Kidney glomerular epithelial cell (primary cell): ENCODE measurements around the gene PDE6G.
"Not testable (repeated sequence)": the region's sequence is repeated elsewhere in the genome, so short reads cannot be mapped to it uniquely, and the experiment has no call there.

ENCODE experiments used
- DNase-seq: peaks from one replicate; lab custom pipeline; 2025; lab: John Stamatoyannopoulos, UW

The PDE6G gene

DNA sequence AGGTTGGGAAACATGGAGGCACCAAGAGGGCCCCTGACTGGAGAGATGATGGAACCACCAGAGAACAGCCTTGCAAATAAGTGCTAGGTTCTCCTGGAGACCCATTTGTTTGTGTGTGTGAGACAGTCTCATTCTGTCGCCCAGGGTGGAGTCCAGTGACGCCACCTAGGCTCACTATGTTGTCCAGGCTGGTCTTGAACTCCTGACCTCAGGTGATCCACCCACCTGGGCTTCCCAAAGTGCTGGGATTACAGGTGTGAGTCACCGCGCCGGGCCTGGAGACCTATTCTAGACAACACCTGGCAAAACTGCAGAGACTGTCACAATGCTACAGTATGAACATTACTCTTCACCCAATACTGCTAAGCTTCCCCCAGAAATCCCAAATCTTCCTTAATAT lies 20.9 kb downstream of the PDE6G start:
- DNase-seq: no peak

DNA sequence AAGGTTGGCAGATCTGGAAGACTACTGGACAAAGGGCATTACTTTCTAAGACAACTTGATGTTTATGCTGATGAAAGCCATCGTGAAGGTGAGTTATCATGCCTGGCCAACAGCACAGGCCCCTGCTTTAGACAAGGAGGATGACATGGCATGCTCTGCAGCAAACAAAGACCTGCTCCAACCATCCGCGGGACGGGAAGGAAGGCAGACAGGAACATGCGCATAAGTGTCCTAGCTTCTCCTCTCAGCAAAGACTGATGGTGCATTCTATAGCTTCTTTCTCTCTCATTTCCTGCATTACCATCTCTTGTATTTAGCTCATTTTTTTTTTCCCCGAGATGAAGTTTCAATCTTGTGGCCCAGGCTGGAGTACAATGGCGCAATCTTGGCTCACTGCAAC lies 24.9 kb downstream of the PDE6G start:
- no peak for DNase-seq

DNA sequence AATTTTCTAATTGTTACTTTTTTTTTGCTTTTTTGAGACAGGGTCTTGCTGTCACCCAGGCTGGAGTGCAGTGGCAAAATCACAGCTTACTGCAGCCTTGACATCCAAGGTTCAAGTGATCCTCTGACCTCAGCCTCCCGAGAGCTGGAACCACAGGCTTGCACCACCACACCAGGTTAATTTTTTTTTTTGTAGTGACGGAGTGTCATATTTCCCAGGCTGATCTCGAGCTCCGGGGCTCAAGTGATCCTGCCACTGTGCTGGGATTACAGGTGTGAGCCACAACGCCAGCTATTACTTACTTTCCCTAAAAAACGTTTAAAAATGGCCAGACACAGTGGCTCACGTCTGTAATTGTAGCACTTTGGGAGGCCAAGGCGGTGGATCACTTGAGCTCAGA lies 26.1 kb downstream of the PDE6G start:
- no peak for DNase-seq

DNA sequence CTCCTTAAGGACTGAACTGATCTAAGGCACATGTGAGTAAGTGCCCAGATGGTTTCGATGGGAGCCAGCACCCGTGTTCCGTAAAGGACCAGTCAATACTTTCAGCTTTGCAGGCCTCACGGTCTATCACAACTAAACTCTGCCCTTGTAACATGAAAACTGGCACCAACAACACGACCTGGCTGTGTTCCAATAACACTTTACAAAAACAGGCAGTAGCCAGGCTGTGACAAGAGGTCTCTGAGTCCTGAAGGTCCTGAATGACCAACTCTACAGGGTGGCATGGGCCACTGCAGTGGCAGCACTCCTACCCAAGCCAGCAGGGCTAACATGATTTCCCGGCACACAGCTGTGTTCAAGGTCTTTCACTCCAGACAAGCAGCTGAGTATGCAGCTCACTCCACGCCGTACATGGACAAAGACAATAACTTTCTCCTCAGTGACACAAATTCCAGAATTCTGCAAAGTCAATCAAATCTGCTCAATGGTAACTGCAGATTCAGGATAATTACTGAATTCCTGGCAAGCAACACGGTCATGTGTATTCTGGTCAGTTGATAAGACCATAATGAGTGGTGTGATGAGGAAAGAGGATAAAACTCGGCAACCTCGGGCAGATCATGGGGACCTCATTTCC lies 34.7 kb downstream of the PDE6G start:
- no peak for DNase-seq

DNA sequence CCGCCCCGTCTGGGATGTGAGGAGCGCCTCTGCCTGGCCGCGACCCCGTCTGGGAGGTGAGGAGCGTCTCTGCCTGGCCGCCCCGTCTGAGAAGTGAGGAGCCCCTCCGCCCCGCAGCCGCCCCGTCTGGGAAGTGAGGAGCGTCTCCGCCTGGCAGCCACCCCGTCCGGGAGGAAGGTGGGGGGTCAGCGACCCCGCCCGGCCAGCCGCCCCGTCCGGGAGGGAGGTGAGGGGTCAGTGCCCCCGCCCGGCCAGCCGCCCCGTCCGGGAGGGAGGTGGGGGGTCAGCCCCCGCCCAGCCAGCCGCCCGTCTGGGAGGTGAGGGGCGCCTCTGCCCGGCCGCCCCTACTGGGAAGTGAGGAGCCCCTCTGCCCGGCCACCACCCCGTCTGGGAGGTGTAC lies 38.0 kb downstream of the PDE6G start:
- not testable (repeated sequence) for DNase-seq

DNA sequence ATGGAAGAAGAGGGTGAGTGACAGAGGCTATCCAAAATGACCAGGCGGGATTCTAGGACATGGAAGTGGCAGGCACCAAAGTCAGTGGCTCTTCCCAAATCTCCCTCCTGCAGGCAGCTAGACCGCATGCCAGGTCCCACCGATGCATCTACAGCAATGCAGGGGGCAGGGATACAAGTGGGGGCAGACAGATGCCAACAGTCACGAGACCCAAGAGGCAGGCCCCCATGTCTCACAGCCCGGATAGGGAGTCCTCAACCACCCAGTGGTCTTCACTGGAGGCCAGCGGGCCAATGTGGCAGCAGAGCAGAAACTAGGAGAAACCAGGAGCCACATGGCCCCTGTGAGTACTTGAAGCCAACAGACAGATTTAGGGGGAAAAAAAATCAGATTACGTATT lies 39.5 kb downstream of the PDE6G start:
- DNase-seq: no peak

DNA sequence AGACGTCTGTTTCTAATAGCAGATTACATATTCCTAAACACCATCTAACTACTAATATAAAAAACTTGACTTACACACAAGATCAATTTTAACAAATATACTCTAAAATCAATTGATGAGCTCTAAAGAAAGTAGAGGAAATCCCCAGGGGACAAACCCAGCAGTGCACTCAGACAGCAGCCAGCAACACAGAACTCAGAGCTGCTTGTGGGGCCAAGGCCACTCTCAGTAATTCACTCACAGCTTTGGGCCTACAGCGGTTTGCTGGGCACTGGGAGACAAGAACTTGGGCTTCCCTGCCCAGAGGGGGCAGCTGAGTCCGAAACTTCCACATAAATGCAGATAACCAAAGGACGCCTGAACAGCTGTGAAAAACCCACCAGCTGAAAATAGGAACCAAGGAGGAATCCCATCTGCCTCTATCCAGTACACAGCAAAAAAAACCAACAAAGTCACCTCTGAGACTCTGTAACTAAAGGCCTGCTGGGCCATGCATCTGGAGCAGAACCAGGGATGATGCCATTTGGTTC lies 40.9 kb downstream of the PDE6G start:
- no peak for DNase-seq

DNA sequence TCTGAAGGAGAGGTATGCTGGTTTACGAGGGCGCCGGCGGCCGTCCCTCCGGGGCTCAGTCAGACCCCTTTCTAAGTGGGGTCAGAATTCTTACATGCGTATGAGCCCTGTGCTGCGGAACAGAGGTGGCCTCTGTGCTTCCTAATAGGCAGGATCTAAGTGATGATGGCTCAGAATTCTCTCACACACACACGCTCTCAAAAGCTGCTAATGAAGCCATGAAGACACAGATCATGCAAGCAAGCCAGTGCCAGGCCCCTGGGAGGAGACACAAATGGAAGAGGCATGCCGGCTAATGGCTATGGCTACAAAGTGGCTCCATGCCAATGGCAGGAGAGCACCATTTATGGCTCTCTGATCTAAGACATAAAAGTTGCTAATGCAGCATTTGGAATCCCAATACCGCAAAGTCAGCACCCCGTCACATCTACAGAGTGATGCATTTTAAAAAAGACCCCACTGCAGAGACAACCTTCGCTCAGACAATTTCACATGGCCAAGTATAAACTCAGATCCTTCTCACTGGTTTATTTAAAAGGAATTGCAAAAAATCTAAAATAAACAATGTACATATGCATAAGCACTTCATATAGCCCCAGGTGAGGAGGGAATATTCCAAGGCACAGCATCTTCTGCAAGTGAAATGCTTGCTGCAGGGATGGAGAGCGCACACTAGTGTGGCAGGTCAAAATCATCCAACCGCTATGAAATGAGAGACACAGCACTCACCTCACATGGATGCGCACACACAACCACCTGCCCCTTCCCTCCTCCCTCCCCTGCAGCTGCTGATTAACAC lies 44.0 kb downstream of the PDE6G start:
- DNase-seq: no peak

DNA sequence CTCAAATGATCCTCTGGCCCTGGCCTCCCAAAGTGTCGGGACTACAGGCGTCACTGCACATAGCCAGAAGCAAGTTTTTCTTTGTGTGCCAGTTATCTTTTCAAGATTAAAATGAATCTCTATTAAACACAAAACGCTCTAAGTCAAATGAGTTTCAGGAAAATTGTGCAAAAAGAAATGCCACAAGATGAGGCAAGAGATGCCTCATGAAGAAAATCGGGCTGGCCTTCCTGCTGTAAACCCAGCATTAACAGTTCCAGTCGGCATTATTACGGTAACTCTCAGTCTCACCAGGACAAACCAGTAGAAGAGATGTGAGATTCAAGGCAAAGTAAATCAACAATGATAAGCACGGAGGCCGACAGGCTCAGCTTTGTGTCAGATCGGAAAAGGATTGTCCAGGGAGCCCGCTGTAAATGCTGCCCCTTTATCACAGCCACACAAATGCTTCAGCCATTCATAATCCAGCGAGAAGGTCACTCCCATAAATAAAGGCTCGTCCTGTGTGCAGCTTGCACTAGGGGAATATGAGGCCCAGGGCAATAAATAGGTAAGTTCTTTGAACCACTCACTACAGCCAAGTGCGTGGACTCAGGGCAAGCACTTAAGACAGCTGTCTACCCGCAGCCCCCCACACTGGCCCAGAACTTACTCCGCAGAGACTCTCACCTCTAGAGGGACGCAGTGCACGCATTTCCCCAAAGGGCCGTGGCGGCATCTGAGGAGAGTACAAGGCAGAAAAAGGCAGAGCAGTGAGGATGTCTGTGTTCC lies 46.6 kb downstream of the PDE6G start:
- DNase-seq: no peak

DNA sequence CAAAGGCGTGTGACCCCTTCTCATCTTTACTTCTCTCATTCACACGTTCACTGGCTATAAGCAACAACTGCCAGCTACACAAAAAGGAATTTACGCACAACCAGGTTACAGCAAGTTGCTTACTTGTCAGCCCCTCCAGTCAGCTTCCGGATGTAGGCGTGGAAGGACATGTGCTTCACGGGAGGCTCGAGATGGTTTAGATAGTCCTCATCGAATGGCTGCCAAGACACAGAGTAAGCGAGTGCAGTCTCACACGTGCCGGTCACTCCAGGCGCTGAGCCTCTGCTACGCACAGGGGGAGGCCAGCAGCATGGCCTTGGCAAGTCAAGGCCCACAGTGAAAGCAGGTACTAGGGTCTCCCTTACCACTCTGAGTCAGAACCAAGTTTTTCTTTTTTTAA lies 47.7 kb downstream of the PDE6G start:
- DNase-seq: no peak

DNA sequence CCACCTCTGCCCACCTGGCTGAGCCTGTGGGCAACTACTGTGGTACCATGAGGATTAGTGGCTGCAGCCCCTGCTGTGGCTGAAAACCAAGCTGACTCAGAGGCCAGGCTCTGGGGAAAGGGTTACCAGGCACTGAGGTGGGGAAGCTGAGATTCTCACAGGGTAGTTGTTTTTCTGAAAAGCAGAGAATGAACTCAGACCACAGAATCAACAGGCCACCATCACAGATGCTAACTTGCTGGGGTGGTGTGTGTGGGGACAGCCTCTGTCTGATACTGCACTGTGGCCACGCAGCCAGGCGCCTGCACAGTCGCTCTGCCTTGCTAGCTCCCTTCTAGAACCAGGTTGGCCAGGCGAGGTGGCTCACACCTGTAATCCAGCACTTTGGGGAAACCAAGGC lies 48.3 kb downstream of the PDE6G start:
- DNase-seq: no peak

DNA sequence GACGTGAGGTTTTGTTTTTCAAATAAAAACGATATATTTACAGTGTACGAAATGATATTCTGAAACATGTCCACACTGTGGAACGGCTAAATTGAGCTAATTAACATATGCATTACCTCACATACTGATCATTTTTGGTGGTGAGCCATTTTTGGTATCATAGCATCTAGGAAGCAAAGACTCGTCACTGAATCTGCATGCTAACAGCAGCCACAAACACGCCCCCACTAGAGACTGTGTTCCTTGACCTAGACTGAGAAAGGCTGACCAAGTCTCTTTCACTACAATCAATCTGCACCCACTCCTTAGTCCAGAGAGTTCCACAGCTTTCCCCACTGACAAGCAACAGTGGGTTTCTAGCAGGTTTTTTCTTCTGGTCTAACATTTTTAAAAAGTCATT lies 48.9 kb downstream of the PDE6G start:
- no peak for DNase-seq

DNA sequence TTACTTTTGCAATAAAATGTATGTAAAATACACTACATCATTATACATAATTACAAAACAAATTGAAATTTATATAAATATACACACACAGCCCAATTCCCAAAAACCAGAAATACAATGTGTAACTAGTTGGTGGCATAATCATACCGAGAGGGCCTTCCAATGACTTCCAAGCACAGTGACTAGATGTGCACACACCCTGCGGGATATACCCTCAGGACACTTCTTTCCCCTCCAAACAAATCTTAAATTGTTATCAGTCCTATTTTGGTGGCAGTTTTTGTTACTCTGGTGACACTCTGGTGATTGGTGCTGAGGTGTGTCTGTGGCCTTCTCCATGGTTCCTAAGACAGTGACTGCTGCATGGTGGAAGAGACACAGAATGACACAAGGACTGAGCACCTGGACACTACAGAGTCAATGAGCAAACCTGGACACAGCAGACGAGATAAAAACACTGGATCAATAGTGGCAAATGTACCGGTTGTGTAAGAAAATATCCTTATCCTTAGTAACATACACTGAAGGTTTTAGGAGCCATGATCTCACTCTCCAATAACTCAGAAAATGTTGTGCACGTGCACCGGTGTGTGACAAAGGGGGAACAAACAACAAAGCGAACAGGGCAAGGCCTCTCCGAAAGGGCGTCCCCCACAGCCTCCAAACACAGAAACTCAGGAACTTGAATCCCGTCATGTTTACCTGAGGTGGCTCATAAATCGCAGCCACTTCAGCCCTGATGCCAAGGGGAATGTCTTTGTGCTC lies 52.3 kb downstream of the PDE6G start:
- DNase-seq: peak; percentile 40

DNA sequence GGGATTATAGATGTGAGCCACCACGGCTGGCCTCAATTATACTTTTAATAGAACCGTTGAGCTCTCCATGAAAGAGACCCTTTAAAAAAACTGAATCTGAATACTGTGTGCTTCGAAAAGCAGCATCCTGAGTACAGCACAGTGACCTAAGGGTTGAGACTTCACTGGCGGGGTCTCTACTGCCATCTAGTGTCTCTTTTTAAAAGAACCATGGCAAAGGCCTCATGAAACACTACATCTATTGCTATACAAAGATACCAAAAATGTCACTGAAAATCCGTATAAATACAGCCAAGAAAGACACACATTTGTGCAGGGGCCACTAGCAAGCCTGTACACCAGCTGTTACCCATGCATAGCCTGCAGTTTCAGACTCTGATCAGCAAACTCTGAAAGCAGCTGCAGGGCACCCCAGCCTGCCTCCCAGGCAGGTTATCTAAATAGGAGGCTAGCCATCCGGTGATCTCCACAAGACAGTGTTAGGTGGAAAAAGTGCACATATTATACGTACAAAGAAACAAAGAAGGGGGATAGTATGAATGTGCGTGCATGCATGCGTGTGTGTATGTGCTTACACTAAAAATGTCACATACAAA lies 54.7 kb downstream of the PDE6G start:
- peak; percentile 56 for DNase-seq
